GM19240 (cell line): ENCODE data around the gene SBNO2.

Experiments
- DNase-seq: peaks from one replicate; pipeline ENCODE4 v3.0.0; 2011; ENCODE audit warnings: low spot score; ENCODE audit not compliant: insufficient read length

The SBNO2 gene

DNA sequence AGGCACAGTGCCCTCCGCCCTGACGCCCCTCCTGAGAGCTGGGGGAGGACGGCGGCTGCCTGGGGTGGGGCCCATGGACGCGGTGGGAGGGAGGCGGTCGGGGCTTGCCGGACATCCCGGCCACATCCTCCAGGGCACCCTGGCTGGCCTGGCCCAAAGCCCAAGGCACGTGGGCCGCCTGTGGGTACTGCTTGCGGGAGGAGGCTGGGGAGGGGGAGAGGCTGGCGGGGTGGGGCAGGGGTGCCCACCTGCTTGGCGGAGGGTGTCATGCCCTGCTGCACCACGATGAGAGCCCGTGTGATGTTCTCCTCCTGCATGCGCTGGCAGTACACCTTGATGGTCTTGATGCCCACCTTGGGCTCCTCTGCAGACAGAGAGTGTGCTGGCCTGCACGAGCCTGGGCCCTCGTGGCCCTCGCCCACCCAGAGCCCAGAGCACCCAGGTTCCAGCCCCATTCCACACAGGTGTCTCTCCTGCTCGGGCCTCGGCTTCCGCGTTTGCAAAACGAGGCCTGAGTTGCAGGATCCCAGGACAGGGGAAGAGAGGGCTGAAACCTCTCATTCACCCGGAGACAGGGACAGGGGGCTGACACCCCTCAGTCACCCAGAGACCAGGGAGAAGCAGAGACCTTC lies 82.4 kb downstream of the SBNO2 start:
- DNase-seq, result no peak

DNA sequence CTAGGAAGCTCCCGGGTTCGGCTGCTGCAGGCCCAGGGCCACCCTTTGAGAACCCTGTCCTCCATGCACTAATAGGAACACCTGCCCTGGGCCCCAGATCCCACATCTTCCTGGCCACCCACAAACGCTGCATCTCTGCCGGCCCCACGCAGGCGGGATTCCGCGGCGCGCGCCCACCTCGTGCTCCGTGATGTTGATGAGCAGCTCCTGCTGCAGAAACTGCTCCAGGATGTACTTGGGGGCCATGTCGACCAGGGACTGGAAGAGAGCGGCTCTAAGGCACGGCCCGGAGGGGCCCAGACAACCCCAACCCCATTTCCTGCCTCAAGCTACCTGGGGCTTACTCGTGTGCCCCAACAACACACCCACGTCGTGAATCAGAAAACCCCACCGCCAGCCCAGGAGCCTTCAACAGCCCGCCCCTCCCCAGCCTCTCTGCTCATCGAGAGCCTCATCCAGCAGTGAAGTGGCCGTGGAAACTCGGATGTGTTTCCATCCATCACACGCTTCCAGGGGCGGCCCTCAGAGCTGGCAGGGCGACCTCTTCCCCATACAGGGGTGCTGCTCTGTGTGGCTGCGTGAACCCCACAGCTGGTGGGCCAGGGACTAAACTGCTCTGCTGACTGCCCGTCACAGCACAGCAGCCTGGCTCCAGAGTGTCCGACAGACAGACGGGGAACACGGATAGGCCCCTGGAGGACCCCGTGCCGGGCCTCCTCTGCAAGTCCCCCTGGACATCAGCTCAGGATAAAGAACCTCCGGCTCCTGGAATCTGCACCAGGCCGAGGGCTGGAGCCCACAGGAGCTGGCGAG lies 83.1 kb downstream of the SBNO2 start:
- no peak for DNase-seq

DNA sequence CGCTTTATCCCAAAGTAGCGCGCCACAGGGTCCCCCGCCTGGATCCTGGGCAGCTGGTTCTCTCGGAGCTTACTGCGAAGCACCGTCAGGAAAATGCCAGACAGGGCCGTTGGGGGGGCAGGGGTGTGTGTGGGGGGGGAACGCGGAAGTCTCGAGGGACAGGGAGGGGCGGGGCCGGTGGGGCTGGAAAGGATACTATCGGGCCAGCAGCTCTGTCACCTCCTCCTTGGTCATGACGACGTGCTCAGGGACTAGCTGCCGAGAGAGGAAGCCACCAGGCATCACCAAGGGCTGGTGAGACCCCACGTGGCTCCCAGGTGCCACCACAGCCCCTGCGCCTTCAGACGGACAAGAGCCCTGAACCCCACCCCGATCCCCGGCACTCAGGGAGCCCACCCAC lies 84.2 kb downstream of the SBNO2 start:
- DNase-seq, result no peak

DNA sequence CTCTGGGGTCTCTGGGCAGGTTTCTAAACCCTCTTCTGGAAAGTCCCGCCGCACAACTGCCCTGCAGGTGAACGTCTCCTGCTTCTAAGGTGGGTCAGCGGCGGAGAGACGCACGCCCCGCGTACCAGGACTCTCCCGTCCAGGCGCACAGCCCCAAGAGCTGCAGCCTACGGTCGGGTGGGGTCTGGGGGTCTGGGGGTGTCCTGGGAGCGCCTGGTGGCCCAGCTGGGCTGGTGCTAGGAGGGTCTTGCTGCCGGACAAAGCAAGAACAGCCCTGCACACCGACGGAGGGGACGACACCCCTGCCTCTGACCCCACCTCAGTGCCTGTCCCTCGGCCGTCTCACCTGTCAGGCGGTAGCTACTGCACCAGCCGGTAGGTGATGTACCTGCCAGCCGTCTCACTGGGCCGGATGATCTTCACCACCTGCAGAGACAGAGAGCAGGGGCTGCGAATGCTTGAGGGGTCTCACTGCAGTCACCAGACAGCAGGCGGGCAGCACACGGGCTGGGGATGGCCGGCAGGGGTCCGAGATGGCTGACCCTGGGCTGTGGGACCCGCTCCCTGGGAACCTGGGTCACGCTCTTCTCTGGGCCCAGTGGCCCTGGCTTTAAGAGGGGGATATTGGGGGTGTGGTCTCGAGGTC lies 84.8 kb downstream of the SBNO2 start:
- no peak for DNase-seq

DNA sequence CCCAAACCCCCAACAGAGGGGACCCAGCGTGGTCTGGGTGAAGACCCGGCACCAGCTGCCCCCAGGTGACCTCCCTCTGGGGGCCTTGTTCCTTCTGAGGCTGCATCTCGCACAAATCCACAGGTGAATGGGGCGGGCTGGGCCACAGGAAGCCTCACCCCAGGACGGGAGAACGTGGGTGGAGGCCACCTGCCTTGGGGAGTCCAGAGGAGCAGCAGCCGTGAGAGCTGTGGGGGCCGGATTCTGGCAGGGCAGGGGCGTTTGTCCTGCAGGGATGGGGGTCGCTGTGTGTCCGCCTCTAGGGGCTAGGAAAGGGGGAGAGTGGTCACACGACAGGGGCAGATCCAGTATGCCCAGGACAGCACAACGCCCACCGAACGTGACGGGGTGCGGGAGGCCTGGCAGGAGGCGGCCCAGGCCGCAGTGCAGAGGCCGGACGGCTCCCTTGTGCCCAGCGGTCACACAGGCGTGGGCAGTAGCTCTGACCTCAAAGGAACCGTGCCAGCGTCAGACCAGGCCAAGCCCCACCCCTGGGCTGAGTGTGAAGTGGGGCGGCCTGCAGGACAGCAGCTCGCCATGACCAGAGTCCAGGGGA lies 85.6 kb downstream of the SBNO2 start:
- no peak for DNase-seq

DNA sequence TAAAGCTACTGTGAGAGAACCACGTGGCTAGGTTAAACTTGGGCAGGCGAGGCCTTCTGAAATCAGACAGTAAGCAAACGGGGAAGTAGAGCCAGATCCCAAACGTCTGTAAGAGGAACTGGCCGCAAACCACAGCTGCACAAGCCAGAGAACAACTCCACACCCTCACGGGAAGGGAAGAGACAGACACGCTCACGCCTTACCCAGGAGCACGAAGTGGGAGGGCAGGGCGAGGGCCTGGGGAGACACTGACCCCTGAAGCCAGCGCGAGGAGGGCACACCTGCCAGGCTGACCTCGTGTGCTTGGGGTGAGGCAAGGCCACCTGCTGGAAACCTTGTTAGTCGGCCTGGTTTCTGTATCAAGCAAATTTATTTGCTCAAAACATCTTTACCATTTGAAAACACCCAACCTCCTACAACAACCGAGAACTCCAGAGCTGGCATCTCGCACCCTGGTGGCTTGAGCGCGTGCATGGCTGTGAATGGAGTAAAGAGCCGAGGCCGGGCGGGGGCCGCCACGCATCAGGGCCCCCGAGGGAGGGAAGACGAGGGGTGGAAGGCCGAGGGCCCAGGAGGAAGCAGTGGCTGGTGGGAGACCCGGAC lies 86.2 kb downstream of the SBNO2 start:
- DNase-seq, result peak; percentile 53

DNA sequence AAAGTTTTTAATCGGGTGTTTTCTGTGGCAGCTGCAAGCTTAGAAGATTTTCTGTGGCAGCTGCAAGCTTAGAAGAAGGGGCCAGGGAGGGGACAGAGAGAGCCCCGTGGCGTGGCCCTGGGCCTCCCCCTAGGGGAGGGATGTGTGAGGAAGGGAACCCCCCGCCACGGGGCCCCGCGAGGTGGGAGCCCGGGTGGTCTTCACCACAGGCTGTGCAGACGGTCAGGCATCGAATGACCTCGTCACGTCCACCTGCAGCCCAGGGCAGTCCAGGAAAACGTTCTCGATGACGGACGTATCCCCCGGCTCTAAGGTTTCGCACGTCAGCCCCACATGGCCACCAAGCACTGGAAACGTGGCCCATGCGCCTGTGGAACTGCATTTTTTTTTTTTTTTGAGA lies 87.5 kb downstream of the SBNO2 start:
- DNase-seq, result no peak

DNA sequence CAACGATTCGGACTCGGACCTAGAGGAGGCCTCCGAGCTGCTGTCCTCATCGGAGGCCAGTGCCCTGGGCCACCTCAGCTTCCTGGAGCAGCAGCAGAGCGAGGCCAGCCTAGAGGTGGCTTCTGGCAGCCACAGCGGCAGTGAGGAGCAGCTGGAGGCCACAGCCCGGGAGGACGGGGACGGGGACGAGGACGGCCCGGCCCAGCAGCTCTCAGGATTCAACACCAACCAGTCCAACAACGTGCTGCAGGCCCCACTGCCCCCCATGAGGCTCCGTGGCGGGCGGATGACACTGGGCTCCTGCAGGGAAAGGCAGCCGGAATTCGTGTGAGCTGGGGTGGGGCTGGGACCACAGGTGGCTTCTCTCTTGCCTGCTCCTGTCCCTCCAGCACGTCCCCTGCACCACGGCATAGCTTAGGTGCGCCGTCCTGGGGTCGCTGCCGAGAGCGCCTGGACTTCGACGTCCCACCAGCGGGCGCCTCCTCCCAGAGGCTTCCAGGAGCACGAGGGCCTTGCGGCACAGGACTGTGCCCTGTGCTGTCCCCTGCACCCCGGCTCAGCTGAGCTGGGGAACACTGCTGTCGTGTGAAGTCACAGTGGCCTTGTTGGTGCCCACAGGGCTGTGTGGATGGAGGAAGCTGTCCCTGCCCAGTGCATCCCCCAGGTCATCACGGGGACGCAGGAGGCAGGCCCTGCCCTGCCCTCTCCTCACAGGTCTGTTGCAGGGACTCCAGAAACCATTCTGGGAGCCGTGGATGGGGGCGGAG lies 88.2 kb downstream of the SBNO2 start:
- no peak for DNase-seq

DNA sequence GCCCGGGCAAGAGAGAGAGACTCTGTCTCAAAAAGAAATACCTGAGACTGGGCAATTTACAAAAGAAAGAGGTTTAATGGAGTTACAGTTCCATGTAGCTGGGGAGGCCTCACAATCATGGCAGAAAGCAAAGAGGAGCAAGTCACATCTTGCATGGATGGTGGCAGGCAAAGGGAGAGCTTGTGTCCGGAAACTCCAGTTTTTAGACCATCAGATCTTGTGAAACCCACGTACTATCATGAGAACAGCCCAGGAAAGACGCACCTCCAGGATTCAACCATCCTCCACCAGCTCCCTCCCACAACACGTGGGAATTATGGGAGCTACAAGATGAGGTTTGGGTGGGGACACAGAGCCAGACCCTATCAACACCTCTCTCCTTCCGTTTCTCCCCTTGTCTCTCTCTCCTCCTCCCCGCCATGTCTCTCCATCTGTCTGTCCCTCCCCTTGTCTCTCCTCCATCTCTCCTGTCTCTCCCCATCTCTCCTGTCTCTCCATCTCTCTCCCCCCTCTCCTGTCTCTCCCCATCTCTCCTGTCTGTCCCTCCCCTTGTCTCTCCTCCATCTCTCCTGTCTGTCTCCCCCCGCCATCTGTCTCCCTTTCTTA lies 88.9 kb downstream of the SBNO2 start:
- no peak for DNase-seq

DNA sequence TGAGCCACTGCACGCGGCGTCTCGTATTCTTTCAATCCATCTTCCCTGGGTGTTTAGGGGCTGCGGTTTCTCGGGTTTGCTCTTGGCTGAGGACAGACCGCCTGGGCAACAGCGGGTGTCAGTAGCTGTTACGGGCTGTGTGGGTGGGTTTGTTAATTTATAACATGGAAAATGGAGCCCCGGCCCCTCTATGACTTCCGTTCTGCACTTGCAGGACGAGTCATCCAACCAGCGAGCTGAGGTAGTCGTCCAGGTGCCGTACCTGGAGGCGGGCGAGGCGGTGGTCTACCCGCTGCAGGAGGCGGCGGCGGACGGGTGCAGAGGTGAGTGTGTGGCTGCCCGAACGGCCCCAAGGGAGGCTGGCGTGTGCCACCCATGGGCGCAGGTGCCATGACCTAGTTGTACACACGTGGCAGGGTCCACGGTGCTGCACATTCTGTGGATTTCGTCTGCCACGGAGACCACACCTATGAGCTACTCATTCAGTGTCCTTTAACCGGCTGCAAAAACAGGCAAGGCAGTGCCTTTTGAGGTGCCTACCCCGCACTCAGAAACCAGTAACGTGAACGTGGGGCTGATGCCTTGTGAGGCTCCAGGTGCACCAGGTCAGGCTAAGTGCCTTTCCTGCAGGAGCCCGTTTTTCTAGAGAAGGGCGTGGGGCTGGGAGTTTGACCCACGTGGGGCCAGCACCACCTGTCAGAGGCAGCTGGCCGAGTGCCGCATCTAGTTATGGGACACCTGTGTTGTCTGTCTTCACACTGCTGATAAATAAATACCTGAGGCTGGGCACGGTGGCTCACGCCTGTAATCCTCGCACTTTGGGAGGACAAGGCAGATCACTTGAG lies 89.8 kb downstream of the SBNO2 start:
- DNase-seq, result no peak

DNA sequence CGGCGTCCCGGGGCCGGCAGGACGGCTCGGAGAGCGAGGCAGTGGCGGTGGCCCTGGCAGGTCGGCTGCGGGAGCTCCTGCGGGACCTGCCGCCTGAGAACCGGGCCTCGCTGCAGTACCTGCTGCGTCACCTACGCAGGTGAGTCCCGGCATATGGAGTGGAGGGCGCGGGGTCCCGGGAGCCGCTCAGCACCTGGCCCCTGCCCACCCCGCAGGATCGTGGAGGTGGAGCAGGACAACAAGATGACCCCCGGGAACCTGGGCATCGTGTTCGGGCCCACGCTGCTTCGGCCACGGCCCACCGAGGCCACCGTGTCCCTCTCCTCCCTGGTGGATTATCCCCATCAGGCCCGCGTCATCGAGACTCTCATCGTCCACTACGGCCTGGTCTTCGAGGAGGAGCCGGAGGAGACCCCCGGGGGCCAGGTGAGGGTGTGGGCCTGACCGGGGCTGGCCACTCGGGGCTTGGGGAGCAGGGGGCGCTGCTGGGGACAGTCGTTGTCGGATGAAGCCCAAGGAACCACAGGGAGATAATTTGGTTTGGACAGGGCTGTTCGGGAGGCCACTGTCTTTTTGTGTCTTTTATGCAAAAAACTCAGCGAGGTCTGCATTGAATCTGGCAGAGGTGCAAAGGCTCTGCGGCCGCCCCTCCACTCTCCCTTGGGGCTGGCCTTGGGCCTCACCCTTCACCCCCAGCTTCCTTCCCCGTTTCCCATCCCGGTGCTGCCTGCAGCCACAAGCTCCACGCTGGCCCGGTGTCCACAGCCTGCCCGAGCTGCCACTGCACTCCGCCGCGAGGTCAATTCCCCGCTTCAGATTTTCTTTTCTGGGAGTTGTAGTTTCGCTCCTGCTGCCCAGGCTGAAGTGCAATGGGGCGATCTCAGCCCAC lies 90.9 kb downstream of the SBNO2 start:
- DNase-seq, result no peak

DNA sequence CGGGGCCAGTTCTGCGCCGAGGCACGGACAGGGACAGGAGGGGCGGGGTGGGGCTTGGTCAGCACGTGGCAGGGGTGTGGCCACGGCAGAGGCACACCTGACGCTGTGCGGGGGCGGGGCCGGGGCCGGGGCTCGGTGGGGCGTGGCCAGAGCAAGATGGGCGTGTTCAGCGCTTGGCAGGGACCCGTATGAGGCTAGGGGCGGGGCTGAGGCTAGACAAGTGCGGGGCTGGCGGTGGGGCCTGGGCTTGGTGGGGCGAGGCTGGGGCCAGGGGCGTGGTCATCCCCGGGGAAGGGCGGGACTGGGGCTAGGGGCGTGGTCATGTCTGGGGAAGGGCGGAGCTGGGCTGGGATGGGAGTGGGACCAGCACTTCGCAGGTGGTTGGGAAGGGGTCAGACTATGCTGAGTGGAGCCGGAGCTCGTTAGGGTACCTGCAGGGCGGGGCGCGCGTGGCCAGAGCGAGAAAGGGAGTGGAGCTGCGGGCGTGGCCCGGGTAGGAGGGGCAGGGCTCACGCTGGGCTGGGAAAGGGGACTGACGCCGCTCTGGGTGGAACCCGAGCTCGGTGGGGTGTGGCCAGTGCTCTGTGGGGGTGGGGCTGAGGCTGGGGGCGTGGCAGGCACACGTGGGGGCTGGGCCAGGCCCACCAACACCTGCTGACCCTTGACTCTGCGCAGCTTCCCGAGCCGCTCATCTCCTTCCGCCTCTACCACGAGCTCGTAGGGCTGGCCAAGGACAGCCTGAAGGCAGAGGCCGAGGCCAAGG lies 91.7 kb downstream of the SBNO2 start:
- DNase-seq, result peak; percentile 47

DNA sequence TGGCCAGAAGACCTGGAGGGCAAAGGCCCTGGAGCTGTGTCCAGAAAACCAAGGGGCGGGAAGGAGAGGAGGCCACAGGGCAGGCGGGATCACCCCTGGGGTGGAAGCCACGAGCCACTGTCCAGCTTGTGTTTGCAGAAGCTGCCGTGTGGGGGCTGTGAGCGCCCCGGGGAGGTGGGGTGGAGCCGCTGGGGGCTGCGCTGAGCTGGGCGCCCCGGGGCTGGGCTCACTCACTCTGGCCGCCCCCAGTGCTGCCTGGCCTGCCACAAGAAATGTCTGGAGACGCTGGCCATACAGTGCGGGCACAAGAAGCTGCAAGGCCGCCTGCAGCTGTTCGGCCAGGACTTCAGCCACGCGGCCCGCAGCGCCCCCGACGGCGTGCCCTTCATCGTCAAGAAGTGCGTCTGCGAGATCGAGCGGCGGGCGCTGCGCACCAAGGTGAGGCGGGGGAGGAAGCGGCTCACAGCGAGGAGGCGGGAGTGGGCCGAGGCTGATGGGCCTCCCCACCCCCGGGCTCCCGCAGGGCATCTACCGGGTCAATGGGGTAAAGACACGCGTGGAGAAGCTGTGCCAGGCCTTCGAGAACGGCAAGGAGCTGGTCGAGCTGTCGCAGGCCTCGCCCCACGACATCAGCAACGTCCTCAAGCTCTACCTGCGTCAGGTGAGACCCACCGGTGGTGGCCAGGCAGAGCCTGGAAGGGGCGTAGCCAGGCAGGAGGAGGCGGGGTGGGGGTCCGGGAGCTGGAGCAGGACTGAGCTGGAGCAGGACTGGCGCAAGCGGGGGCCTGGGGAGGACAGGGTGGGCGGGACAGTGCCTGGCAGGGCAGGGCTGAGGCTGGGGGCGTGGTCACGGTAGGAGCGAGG lies 92.5 kb downstream of the SBNO2 start:
- DNase-seq, result no peak

DNA sequence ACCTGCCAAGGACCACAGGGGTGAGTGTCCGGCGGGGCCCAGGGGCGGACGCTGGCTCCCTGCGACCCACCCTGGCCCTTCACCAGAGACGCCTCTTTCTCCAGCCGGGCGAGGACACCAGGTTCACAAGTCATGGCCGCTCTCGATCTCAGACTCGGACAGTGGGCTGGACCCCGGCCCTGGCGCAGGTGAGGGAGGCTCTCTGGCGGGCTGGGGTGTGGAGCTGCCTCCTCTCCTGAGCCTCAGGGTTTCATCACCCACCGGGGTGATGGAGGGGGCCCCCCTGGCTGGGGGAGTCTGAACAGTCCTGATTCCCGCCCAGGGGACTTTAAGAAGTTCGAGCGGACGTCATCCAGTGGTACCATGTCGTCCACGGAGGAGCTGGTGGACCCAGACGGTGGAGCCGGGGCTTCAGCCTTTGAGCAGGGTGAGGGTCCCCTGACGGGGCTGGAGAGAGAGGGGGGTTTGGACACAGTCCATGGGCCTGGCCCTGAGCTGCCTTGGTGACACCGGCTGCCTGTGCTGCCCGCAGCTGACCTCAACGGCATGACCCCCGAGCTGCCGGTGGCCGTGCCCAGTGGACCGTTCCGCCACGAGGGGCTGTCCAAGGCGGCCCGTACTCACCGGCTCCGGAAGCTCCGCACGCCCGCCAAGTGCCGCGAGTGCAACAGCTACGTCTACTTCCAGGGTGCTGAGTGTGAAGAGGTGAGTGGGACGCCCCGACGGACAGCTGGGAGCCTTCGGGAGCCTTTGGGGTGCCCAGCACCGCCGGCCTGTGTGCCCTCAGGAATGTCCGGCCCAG lies 93.5 kb downstream of the SBNO2 start:
- no peak for DNase-seq

DNA sequence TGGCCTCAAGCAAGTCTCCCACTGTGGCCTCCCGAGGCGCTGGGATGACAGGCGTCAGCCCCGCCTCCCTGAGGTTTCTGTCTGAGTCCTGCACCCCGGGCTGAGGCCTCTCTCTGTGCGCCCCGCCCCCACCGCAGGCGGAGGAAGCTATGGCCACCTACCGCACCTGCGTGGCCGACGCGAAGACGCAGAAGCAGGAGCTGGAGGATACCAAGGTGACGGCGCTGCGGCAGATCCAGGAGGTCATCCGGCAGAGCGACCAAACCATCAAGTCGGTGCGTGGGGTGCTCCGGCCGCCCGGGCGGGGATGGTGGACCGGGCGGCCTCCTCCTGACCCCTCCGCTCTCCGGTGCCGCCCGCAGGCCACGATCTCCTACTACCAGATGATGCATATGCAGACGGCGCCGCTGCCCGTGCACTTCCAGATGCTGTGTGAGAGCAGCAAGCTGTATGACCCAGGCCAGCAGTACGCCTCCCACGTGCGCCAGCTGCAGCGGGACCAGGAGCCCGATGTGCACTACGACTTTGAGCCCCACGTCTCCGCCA lies 94.4 kb downstream of the SBNO2 start:
- no peak for DNase-seq

DNA sequence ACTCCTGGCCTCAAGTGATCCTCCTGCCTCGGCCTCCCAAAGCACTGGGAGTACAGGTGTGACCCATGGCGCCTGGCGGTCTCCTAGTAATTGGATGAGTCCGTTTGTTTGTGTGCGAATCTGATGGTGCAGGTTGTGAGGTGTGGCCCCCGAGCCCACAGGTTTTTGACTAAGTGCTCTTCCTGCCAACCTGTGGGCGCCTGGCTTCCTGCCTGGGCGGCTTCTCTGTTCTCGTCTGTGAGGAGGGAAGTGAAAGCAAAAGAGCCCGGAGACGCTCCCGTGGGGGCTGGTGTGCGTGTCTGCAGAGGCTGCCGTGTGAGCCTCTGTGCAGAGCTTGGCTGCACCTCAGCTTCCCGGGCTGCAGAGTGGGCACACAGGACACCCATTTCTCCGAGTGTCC lies 97.1 kb downstream of the SBNO2 start:
- DNase-seq, result peak; percentile 100
